ENCODE results near the gene NAP1L4. TPM values are rescaled to one million over a fixed set of nuclear protein-coding genes. Genes with fewer than 3 reads are reported as not detected.

NAP1L4 gene
- total and polyA plus RNA-seq, 2 of the 4 experiments (the other 2 are of a cell fraction): 71.5 to 80.7 TPM

DNA sequence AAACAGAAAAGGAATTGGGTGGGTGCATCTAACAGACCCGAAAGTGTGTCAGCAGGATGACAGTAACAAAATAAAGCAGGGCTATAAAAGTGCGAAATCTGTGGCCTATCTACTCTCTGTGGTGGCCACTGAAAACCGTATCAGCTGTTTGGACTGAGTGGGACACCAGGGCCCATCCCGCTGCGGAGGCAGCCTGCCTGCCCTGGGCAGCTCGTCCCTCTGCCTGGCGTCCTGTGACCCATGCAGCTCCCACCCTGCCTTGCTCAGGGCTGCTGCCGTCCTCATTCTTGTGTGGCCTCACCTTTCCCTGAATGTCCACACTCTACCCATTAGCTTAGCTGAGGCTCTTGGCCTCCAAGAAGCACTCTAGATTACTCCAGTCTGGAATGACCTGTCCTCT lies 34.7 kb upstream of the NAP1L4 start:
- ChIA-PET CTCF (interaction anchor here (1.3 kb wide), 1 partner anchor 11 kb away, joined by 5 read pairs; no protein-coding TSS in a partner anchor), POLR2A (ENCODE audit: unreplicated experiment) (no interaction called here)
- H2AK9ac ChIP-seq (replicated peaks; ENCODE audit: low read depth, low read length, poor library complexity): no peak overlapping the region
- in situ Hi-C loops (cut with MboI; ENCODE audit: low sequenced_read_pairs) (no loop called here), intact Hi-C loops (cut with micrococcal nuclease) (no loop called here), dilution Hi-C loops (cut with HindIII; ENCODE audit: low sequenced_read_pairs, unreplicated experiment) (no loop called here)
- BruUV-seq (replicated peaks): no TSS peak
- H3K4me3 ChIP-seq (ENCODE audit: insufficient read depth, low read depth, low read length): no peak overlapping the region
- no peak overlapping the region for H2BK120ac ChIP-seq (ENCODE audit: low read depth, low read length)
- no peak overlapping the region for H4K8ac ChIP-seq (ENCODE audit: low read depth in 2 of 2, low read length in 2 of 2)
- no peak for TF ChIP-seq RAD21 (IDR thresholded peaks at IDR 0.05; ENCODE audit: low read length)
- no peak for TF ChIP-seq FOS (IDR thresholded peaks at IDR 0.05; ENCODE audit: low read depth, low read length)
- TF ChIP-seq SMC3 (IDR thresholded peaks at IDR 0.05; ENCODE audit: low read depth, low read length): no peak
- no peak for TF ChIP-seq MAFK (IDR thresholded peaks at IDR 0.05; ENCODE audit: low read depth, low read length)
- no peak for TF ChIP-seq CEBPB (IDR thresholded peaks at IDR 0.05; ENCODE audit: low read depth, low read length)
- no peak for TF ChIP-seq MXI1 (IDR thresholded peaks at IDR 0.05; ENCODE audit: borderline replicate concordance, low read depth, low read length)
- no peak for TF ChIP-seq NFE2L2 (IDR thresholded peaks at IDR 0.05; ENCODE audit: low read depth, low read length)
- no peak for TF ChIP-seq RCOR1 (IDR thresholded peaks at IDR 0.05; ENCODE audit: insufficient replicate concordance, low read length)
- no peak for TF ChIP-seq POLR2A (IDR thresholded peaks at IDR 0.05; ENCODE audit: low read depth, low read length)
- TF ChIP-seq, protein P1, sequence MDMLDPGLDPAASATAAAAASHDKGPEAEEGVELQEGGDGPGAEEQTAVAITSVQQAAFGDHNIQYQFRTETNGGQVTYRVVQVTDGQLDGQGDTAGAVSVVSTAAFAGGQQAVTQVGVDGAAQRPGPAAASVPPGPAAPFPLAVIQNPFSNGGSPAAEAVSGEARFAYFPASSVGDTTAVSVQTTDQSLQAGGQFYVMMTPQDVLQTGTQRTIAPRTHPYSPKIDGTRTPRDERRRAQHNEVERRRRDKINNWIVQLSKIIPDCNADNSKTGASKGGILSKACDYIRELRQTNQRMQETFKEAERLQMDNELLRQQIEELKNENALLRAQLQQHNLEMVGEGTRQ (IDR thresholded peaks at IDR 0.05; ENCODE audit: low read depth, low read length): no peak
- no peak for TF ChIP-seq RFX5 (IDR thresholded peaks at IDR 0.05; ENCODE audit: low read depth, low read length)
- TF ChIP-seq, protein P2, sequence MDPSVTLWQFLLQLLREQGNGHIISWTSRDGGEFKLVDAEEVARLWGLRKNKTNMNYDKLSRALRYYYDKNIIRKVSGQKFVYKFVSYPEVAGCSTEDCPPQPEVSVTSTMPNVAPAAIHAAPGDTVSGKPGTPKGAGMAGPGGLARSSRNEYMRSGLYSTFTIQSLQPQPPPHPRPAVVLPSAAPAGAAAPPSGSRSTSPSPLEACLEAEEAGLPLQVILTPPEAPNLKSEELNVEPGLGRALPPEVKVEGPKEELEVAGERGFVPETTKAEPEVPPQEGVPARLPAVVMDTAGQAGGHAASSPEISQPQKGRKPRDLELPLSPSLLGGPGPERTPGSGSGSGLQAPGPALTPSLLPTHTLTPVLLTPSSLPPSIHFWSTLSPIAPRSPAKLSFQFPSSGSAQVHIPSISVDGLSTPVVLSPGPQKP (IDR thresholded peaks at IDR 0.05; ENCODE audit: borderline replicate concordance, low read depth, low read length): no peak
- TF ChIP-seq, protein P3, sequence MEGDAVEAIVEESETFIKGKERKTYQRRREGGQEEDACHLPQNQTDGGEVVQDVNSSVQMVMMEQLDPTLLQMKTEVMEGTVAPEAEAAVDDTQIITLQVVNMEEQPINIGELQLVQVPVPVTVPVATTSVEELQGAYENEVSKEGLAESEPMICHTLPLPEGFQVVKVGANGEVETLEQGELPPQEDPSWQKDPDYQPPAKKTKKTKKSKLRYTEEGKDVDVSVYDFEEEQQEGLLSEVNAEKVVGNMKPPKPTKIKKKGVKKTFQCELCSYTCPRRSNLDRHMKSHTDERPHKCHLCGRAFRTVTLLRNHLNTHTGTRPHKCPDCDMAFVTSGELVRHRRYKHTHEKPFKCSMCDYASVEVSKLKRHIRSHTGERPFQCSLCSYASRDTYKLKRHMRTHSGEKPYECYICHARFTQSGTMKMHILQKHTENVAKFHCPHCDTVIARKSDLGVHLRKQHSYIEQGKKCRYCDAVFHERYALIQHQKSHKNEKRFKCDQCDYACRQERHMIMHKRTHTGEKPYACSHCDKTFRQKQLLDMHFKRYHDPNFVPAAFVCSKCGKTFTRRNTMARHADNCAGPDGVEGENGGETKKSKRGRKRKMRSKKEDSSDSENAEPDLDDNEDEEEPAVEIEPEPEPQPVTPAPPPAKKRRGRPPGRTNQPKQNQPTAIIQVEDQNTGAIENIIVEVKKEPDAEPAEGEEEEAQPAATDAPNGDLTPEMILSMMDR (conservative IDR thresholded peaks at IDR 0.05; ENCODE audit: low read depth, low read length): no peak
- TF ChIP-seq CHD1 (IDR thresholded peaks at IDR 0.05; ENCODE audit: low read depth, low read length): no peak
- TF ChIP-seq BHLHE40 (IDR thresholded peaks at IDR 0.05; ENCODE audit: low read depth, low read length): no peak
- TF ChIP-seq MAZ (IDR thresholded peaks at IDR 0.05; ENCODE audit: borderline replicate concordance, low read depth, low read length): no peak
- H3K23ac ChIP-seq (ENCODE audit: low read depth, low read length): no peak overlapping the region
- no peak overlapping the region for H4K5ac ChIP-seq (ENCODE audit: low read depth, low read length)
- peaks cover 6% of the 10 kb centered on the region for H3K4me1 ChIP-seq (ENCODE audit: control insufficient read depth, insufficient read depth, low read length)
- WGBS, 2 experiments (ENCODE audit: extremely low coverage in 2 of 2, insufficient read length in 1 of 2): 98% methylated on average over 8 of the region's 8 CpGs; no CpG with 5 or more reads in 1 of the 2 experiments
- H3K79me1 ChIP-seq (ENCODE audit: low read depth in 1 of 2, low read length in 2 of 2): peaks cover 27 to 68% of the 10 kb centered on the region in 2 experiments
- no peak overlapping the region for H3K56ac ChIP-seq (ENCODE audit: extremely low read depth, insufficient read depth, low read length)
- no peak overlapping the region for H3K27ac ChIP-seq (ENCODE audit: insufficient read depth, low read length)
- no peaks in the 10 kb centered on the region for H3K27me3 ChIP-seq (ENCODE audit: control insufficient read depth, insufficient read depth, low read length)
- ATAC-seq (ENCODE audit: low read depth) (no peak), DNase-seq (no peak)
- H3K36me3 ChIP-seq (ENCODE audit: control insufficient read depth, insufficient read depth, low read length): peaks cover 65% of the 10 kb centered on the region
- peaks cover 46% of the 10 kb centered on the region for H4K20me1 ChIP-seq (ENCODE audit: insufficient read depth, low read length)
- H2AK5ac ChIP-seq (ENCODE audit: low read depth, low read length): no peak overlapping the region
- no peak overlapping the region for H3K4me2 ChIP-seq (ENCODE audit: low read depth, low read length)
- no peak overlapping the region for H4K91ac ChIP-seq (ENCODE audit: insufficient read depth, low read depth, low read length)
- H2BK5ac ChIP-seq (ENCODE audit: low read depth, low read length, poor library complexity, severe bottlenecking): no peak overlapping the region
- no peak overlapping the region for H3K4ac ChIP-seq (ENCODE audit: low read depth, low read length)
- no peaks in the 10 kb centered on the region for H3K9me3 ChIP-seq (ENCODE audit: control insufficient read depth, insufficient read depth, low read length)
- no peak overlapping the region for H2AFZ ChIP-seq (replicated peaks; ENCODE audit: low read length, poor library complexity)
- no peak overlapping the region for H3K9ac ChIP-seq (ENCODE audit: low read depth, low read length)
- no peak overlapping the region for H2BK20ac ChIP-seq (ENCODE audit: low read depth, low read length)
- H2BK15ac ChIP-seq (ENCODE audit: low read depth, low read length): no peak overlapping the region
- no peak overlapping the region for H3K18ac ChIP-seq (ENCODE audit: low read depth, low read length)
- peaks cover 22% of the 10 kb centered on the region for H3K9me1 ChIP-seq (ENCODE audit: insufficient read depth, low read length)
- no peak overlapping the region for H3K14ac ChIP-seq (replicated peaks; ENCODE audit: low read depth, low read length)

All from IMR-90 (cell line).